ENCODE measurements around the gene NPHP4.

Gene NPHP4

DNA sequence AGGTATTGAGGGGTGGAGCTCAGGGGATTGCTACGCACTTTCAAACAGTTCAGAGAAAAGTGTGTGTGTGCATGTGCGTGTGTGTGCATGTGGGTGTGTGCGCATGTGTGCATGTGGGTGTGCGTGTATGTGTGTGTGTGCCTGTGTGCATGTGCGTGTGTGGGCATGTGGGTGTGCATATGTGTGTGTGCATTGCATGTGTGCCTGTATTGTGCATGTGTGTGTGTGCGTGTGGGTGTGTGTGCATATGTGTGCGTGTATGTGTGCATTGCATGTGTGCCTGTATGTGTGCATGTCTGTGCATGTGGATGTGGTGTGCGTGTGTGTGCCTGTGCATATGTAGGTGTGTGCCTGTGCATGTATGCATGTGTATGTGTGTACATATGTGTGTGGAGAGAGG is 40.9 kb upstream of the NPHP4 start:
- Histone ChIP-seq H3K4me1 (ENCODE audit: insufficient read depth, low read length) (0 out of 2 replicates have a peak, but pooled peaks cover 2% of the 10 kb centered on the region), H3K27me3 (ENCODE audit: insufficient read depth, low read length) (peaks cover 24% of the 10 kb centered on the region), H3K9me3 (ENCODE audit: insufficient read depth, low read depth, low read length) (no peaks in the 10 kb centered on the region), H3K9ac (ENCODE audit: low read depth, low read length) (no peak overlapping the region), H3K4me3 (ENCODE audit: low read length) (no peak overlapping the region), H3K36me3 (ENCODE audit: insufficient read depth, low read depth, low read length) (no peaks in the 10 kb centered on the region), H3K27ac (ENCODE audit: low read length) (no peak overlapping the region)

DNA sequence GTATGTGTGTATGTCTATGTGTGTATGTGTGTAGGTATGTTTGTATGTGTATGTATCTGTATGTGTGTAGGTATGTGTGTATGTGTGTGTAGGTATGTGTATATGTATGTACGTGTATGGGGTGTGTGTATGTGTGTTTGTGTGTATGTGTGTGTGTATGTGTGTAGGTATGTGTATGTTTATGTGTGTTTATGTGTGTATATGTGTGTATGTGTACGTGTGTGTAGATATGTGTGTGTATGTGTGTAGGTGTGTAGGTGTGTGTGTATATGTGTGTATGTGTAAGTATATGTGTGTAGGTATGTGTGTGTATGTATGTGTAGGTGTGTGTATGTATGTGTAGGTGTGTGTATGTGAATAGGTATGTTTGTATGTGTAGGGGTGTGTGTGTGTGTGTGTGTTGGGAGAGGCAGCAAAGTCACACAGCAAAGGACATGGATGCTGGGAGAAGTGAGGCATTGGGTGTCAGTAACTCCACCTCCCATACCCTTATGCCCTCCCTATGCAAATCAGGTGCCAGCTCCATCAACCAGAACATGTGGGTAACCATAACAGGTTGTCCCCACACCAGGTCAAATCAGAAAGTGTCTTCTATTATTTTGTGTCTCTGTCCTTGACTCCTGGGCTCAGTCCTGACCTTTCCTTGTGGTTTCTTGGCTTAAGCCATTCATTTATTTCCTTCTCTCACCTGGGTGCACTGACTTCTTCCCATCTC is 38.5 kb upstream of the NPHP4 start:
- Histone ChIP-seq H3K36me3 (ENCODE audit: insufficient read depth, low read depth, low read length) (no peaks in the 10 kb centered on the region), H3K4me1 (ENCODE audit: insufficient read depth, low read length) (peaks cover 2% of the 10 kb centered on the region; the same call in 1 of the 2 replicates), H3K9me3 (ENCODE audit: insufficient read depth, low read depth, low read length) (no peaks in the 10 kb centered on the region), H3K27me3 (ENCODE audit: insufficient read depth, low read length) (peaks cover 24% of the 10 kb centered on the region), H3K27ac (ENCODE audit: low read length) (no peak overlapping the region), H3K9ac (ENCODE audit: low read depth, low read length) (no peak overlapping the region), H3K4me3 (ENCODE audit: low read length) (no peak overlapping the region)

DNA sequence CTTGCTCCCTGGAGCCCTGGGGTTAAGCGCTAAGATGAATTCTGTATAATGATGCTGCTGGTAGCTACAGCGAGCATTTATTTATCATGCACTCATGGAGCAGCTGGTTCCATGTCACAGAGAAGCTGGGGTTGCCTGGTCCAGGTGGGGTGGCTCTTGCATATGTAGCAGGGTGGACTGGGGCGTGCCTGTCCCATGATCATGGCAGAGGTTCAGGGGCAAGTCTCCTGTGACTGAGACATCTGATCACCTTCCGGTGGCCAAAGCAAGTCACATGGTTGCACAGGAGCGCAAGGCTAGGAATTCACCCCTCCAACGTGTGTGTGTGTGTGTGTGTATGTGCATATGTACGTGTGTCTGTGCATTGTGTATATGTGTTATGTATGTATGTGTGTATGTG is 37.9 kb upstream of the NPHP4 start:
- Histone ChIP-seq H3K36me3 (ENCODE audit: insufficient read depth, low read depth, low read length) (no peaks in the 10 kb centered on the region), H3K9ac (ENCODE audit: low read depth, low read length) (no peak overlapping the region), H3K9me3 (ENCODE audit: insufficient read depth, low read depth, low read length) (no peaks in the 10 kb centered on the region), H3K27ac (ENCODE audit: low read length) (no peak overlapping the region), H3K4me1 (ENCODE audit: insufficient read depth, low read length) (peaks cover 2% of the 10 kb centered on the region; the same call in 1 of the 2 replicates), H3K4me3 (ENCODE audit: low read length) (no peak overlapping the region), H3K27me3 (ENCODE audit: insufficient read depth, low read length) (peaks cover 21% of the 10 kb centered on the region)

DNA sequence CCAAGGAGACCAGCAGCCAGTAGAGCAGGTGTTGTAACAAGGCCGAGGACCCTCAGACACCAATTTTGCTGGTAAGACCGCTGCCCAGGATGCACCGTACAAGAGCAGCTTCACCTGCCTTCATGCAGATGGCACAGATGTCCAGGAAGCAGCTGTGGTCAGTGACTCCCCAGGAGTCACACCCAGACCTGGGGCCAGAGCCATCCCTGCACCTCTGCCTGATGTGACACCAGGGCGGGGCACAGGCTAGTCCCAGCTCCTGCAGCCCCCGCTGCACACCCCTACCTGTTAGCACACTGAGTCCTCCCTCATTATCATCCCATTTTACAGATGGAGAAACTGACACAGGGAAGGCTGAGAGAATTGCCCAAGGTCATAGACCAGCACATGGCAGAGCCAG is 37.1 kb upstream of the NPHP4 start:
- no peaks in the 10 kb centered on the region for H3K36me3 ChIP-seq (ENCODE audit: insufficient read depth, low read depth, low read length)
- no peak overlapping the region for H3K4me3 ChIP-seq (ENCODE audit: low read length)
- no peak overlapping the region for H3K27ac ChIP-seq (ENCODE audit: low read length)
- no peaks in the 10 kb centered on the region for H3K9me3 ChIP-seq (ENCODE audit: insufficient read depth, low read depth, low read length)
- no peak overlapping the region for H3K9ac ChIP-seq (ENCODE audit: low read depth, low read length)
- peaks cover 2% of the 10 kb centered on the region; the same call in 1 of the 2 replicates for H3K4me1 ChIP-seq (ENCODE audit: insufficient read depth, low read length)
- peaks cover 21% of the 10 kb centered on the region for H3K27me3 ChIP-seq (ENCODE audit: insufficient read depth, low read length)

DNA sequence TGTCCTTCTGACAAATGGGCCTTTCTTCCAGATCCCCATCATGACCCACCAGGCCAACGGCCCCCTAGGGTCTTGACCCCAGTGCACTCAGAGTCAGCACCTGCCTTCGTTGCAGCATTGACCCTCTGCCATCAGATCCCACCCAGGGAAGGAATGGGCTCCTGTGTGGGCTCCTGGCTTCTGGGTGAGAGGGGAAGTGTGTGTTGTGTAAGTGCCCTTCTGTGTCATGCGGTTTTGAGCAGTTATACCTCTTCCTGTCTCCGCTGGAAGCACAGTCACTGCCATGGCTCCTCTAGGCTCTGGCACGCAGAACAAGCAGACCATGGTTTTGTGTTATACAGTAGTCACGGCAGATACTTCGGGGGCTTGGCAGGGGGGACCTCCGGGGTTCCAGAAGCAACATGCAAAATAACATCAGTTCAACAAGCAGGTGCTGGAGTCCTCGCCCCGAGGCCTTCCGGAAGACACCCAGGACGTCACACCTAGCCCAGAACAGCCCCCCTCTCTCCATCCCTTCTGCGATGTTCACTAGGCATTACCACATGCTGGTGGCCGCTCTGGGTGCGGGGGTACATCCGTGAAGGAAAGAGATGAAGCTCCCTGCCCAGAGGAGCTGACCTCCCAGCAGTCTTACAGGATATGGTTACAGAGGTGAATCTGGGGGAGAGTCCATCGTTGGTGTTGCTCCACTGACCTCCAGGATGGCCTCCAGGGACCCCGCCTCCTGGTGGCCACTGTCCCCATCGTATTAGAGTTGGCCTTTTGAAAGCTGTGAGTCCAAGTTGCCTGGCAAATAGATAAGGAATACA is 36.0 kb upstream of the NPHP4 start:
- H3K27me3 ChIP-seq (ENCODE audit: insufficient read depth, low read length) = peaks cover 17% of the 10 kb centered on the region
- no peak overlapping the region for H3K4me3 ChIP-seq (ENCODE audit: low read length)
- H3K9ac ChIP-seq (ENCODE audit: low read depth, low read length) = no peak overlapping the region
- no peak overlapping the region for H3K27ac ChIP-seq (ENCODE audit: low read length)
- no peaks in the 10 kb centered on the region for H3K36me3 ChIP-seq (ENCODE audit: insufficient read depth, low read depth, low read length)
- H3K9me3 ChIP-seq (ENCODE audit: insufficient read depth, low read depth, low read length) = no peaks in the 10 kb centered on the region
- H3K4me1 ChIP-seq (ENCODE audit: insufficient read depth, low read length) = peaks cover 2% of the 10 kb centered on the region; the same call in 1 of the 2 replicates

DNA sequence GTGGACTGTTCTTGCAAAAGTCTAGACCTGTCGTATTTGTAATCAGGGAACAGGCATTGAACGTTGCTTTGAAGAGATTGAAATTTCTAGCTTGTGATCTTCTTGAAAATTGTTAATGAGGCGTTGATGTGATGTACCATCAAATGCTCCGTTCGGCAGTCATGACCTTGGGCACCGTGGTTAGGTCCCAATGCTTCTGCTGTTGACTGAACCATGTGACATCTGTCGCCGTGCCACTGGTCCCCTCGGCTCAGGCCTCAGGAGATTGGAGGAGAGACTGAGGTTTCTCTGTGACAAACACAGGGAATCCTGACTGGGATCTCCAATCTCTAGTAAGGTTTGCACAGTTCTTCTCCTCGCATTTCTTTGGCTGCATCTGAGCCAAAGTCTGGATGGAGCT is 35.4 kb upstream of the NPHP4 start:
- Histone ChIP-seq H3K27ac (ENCODE audit: low read length) (no peak overlapping the region), H3K27me3 (ENCODE audit: insufficient read depth, low read length) (peaks cover 10% of the 10 kb centered on the region), H3K4me3 (ENCODE audit: low read length) (no peak overlapping the region), H3K36me3 (ENCODE audit: insufficient read depth, low read depth, low read length) (no peaks in the 10 kb centered on the region), H3K9ac (ENCODE audit: low read depth, low read length) (no peak overlapping the region), H3K4me1 (ENCODE audit: insufficient read depth, low read length) (peaks cover 2% of the 10 kb centered on the region; the same call in 1 of the 2 replicates), H3K9me3 (ENCODE audit: insufficient read depth, low read depth, low read length) (no peaks in the 10 kb centered on the region)

DNA sequence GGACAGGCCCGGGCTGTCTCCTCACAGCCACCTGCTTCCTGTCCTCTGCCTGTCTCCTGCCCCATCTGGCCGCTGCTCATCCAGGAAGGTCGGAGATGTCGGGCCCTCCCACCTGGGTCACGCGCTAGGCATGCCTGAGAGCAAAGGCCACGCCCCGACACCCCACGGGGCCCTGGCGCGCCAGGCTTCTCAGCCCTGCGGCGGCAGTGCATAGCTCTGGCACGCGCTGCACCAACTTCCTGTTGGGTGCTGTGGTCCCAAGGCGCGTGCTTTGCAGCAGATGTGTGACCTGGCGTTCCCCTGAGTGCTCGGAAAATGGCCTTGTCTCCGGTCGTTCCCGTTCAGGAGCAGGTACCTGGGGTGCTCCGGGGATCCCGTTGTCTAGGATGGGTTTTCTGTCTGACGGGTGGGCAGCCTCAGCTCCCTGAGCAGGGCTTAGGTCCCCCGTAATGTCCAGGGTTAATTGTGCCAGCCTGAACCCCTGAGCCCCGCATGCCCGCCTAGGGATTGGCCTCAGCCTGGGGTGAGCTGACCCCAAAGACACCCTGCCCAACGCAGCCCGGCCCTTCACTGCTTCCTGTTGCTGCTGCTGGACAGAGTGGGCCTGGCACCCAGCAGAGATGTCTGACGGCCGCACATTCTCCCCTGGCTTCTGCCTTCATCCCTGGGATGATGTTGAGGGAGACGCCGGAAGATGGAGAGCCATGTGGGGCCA is 34.0 kb upstream of the NPHP4 start:
- Histone ChIP-seq H3K27me3 (ENCODE audit: insufficient read depth, low read length) (peaks cover 6% of the 10 kb centered on the region; the same call in 1 of the 2 replicates), H3K9me3 (ENCODE audit: insufficient read depth, low read depth, low read length) (no peaks in the 10 kb centered on the region), H3K9ac (ENCODE audit: low read depth, low read length) (no peak overlapping the region), H3K4me3 (ENCODE audit: low read length) (no peak overlapping the region), H3K4me1 (ENCODE audit: insufficient read depth, low read length) (peaks cover 2% of the 10 kb centered on the region; the same call in 1 of the 2 replicates), H3K27ac (ENCODE audit: low read length) (no peak overlapping the region), H3K36me3 (ENCODE audit: insufficient read depth, low read depth, low read length) (no peaks in the 10 kb centered on the region)

DNA sequence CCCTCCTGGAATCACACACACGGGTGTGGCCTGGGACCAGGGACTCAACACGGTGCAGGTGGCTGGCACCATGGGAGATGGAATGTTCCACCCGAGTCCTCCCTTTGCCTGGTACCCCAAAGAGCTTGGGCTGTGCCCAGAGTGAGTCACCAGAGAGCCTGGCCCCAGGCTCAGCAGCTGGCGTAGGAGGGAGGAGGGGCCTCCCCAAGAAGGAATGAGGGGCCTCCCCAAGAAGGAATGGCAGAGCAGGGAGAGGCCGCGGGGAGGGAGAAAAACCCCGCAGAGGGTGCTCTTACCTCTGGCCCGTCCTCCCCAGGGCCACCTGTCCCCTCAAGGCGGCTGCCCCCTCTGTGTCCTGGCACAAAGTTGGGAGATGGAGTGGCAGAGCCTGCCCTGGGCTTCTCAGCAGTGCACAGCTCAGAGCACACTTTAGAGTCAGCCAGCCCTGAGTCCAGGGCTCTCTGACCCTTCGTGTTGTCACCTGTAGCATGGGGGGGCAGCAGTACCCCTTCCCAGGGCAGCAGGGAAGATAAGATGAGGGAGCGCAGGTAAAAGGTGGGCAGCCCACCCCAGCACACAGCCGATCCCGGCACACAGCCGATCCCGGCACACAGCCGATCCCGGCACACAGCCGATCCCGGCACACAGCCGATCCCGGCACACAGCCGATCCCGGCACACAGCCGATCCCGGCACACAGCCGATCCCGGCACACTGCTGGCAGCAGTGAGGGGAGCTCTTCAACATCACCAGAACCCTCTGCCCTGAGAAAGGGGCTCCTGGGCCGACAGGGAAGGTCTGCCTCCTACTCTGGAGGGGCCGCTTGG is 33.3 kb upstream of the NPHP4 start:
- Histone ChIP-seq H3K4me1 (ENCODE audit: insufficient read depth, low read length) (peaks cover 2% of the 10 kb centered on the region; the same call in 1 of the 2 replicates), H3K27ac (ENCODE audit: low read length) (no peak overlapping the region), H3K27me3 (ENCODE audit: insufficient read depth, low read length) (peaks cover 6% of the 10 kb centered on the region; the same call in 1 of the 2 replicates), H3K4me3 (ENCODE audit: low read length) (no peak overlapping the region), H3K9me3 (ENCODE audit: insufficient read depth, low read depth, low read length) (no peaks in the 10 kb centered on the region), H3K9ac (ENCODE audit: low read depth, low read length) (no peak overlapping the region), H3K36me3 (ENCODE audit: insufficient read depth, low read depth, low read length) (no peaks in the 10 kb centered on the region)

DNA sequence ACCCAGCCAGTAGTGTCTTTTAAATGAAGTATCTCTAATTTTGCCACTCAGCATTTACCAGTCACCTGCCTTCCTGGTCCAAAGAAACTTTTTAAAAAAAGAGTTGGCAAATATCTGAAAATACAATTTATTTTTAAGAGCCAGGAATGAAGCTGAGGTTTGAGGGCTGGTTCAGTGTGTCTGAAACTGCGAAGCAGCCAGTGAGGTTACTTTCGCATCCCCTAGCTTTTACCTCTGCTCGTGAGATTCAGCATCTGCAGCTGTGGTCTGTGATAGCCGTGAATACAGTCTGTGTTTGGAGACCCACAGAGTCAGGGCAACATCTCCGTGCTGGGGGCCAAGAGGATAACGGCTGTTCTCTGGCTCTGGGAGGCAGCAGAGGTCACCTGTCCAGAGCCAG is 32.2 kb upstream of the NPHP4 start:
- Histone ChIP-seq H3K9ac (ENCODE audit: low read depth, low read length) (no peak overlapping the region), H3K9me3 (ENCODE audit: insufficient read depth, low read depth, low read length) (no peaks in the 10 kb centered on the region), H3K27me3 (ENCODE audit: insufficient read depth, low read length) (peaks cover 6% of the 10 kb centered on the region; the same call in 1 of the 2 replicates), H3K4me1 (ENCODE audit: insufficient read depth, low read length) (peaks cover 2% of the 10 kb centered on the region; the same call in 1 of the 2 replicates), H3K36me3 (ENCODE audit: insufficient read depth, low read depth, low read length) (no peaks in the 10 kb centered on the region), H3K27ac (ENCODE audit: low read length) (no peak overlapping the region), H3K4me3 (ENCODE audit: low read length) (no peak overlapping the region)

DNA sequence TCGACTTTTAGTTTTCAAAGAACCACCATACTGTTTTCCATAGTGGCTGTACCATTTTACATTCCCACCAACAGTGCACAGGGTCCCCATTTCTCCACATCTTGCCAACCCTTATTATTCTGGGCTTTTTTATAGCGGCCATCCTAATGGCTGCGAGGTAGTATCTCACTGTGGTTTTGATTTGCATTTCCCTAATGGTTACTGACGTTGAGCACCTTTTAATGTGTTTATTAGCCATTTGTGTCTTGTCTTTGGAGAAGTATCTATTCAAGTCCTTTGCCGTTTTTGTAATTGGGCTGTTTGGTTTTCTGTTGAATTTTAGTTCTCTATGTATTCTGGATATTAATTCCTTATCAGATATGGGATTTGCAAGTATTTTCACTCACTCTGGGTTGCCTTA is 31.1 kb upstream of the NPHP4 start:
- peaks cover 6% of the 10 kb centered on the region; the same call in 1 of the 2 replicates for H3K27me3 ChIP-seq (ENCODE audit: insufficient read depth, low read length)
- H3K27ac ChIP-seq (ENCODE audit: low read length) = no peak overlapping the region
- H3K4me3 ChIP-seq (ENCODE audit: low read length) = no peak overlapping the region
- no peaks in the 10 kb centered on the region for H3K9me3 ChIP-seq (ENCODE audit: insufficient read depth, low read depth, low read length)
- H3K9ac ChIP-seq (ENCODE audit: low read depth, low read length) = no peak overlapping the region
- peaks cover 2% of the 10 kb centered on the region; the same call in 1 of the 2 replicates for H3K4me1 ChIP-seq (ENCODE audit: insufficient read depth, low read length)
- no peaks in the 10 kb centered on the region for H3K36me3 ChIP-seq (ENCODE audit: insufficient read depth, low read depth, low read length)

DNA sequence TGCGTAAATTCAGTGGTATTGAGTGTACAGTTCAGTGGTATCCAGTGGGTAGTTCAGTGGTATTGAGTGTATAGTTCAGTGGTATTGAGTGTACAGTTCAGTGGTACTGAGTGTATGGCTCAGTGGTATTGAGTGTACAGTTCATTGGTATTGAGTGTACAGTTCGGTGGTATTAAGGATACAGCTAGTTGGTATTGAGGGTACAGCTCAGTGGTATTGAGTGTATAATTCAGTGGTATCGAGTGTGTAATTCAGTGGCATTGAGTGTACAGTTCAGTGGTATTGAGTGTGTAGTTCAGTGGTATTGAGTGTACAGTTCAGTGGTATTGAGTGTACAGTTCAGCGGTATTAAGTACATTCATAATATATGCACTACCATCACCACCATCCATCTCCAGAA is 30.0 kb upstream of the NPHP4 start:
- no peak overlapping the region for H3K9ac ChIP-seq (ENCODE audit: low read depth, low read length)
- H3K27me3 ChIP-seq (ENCODE audit: insufficient read depth, low read length) = peaks cover 6% of the 10 kb centered on the region; the same call in 1 of the 2 replicates
- no peak overlapping the region for H3K4me3 ChIP-seq (ENCODE audit: low read length)
- H3K4me1 ChIP-seq (ENCODE audit: insufficient read depth, low read length) = peaks cover 2% of the 10 kb centered on the region; the same call in 1 of the 2 replicates
- no peaks in the 10 kb centered on the region for H3K36me3 ChIP-seq (ENCODE audit: insufficient read depth, low read depth, low read length)
- no peak overlapping the region for H3K27ac ChIP-seq (ENCODE audit: low read length)
- no peaks in the 10 kb centered on the region for H3K9me3 ChIP-seq (ENCODE audit: insufficient read depth, low read depth, low read length)
